HepG2 (cell line): ENCODE data around the gene TLCD3B. TPM values are rescaled to one million over a fixed set of nuclear protein-coding genes. Genes with fewer than 3 reads are reported as not detected.
A peak's percentile ranks its signal among the peaks of the same experiment; 100 is the strongest.

ENCODE experiments used
- E2F5 ChIP-seq: sonication (generic); formaldehyde crosslinking; conservative IDR thresholded peaks from 2 replicates; pipeline ENCODE4 v1.4.0; 2020; ENCODE audit warnings: missing genetic modification reagents
- FIP1L1 ChIP-seq: fragments of 200-400 bp; formaldehyde crosslinking; IDR thresholded peaks from 2 replicates; pipeline ENCODE4 v1.6.1; 2018; ENCODE audit warnings: low read depth, mild to moderate bottlenecking, low read length, moderate library complexity, borderline replicate concordance; ENCODE audit not compliant: insufficient read depth
- HOXA7 ChIP-seq: sonication (generic); formaldehyde crosslinking; IDR thresholded peaks from 2 replicates; pipeline ENCODE4 v1.8.1; 2022; ENCODE audit warnings: mild to moderate bottlenecking, missing genetic modification reagents, moderate library complexity
- MEIS1 ChIP-seq: sonication (generic); formaldehyde crosslinking; IDR thresholded peaks from 2 replicates; pipeline ENCODE4 v1.9.0; 2021; ENCODE audit warnings: mild to moderate bottlenecking, missing genetic modification reagents, moderate library complexity, borderline replicate concordance
- PBX3 ChIP-seq: sonication (generic); formaldehyde crosslinking; IDR thresholded peaks from 2 replicates; pipeline ENCODE4 v1.8.1; 2023; ENCODE audit warnings: missing genetic modification reagents, inconsistent platforms, borderline replicate concordance
- REXO4 ChIP-seq: sonication (generic); formaldehyde crosslinking; IDR thresholded peaks from 2 replicates; pipeline ENCODE4 v1.8.0; 2022; ENCODE audit warnings: missing genetic modification reagents, mild to moderate bottlenecking, borderline replicate concordance
- RFX1 ChIP-seq: fragments of 450-650 bp; IDR thresholded peaks from 2 replicates; pipeline ENCODE4 v1.6.1; 2017
- RFXANK ChIP-seq: IDR thresholded peaks from 2 replicates; pipeline ENCODE4 v1.6.1; 2016
- SRSF1 ChIP-seq: fragments of 200-400 bp; formaldehyde crosslinking; optimal IDR thresholded peaks from 2 replicates; pipeline ENCODE3; 2017; ENCODE audit warnings: mild to moderate bottlenecking, low read depth, low read length, moderate library complexity
- TIGD3 ChIP-seq: sonication (generic); formaldehyde crosslinking; IDR thresholded peaks from 2 replicates; pipeline ENCODE4 v1.5.1; 2020; ENCODE audit warnings: mild to moderate bottlenecking, missing genetic modification reagents, borderline replicate concordance
- ZFP82 ChIP-seq: sonication (generic); formaldehyde crosslinking; IDR thresholded peaks from 2 replicates; pipeline ENCODE4 v1.5.1; 2020; ENCODE audit warnings: mild to moderate bottlenecking, missing genetic modification reagents, borderline replicate concordance
- ZNF572 ChIP-seq: sonication (generic); formaldehyde crosslinking; IDR thresholded peaks from 2 replicates; pipeline ENCODE4 v1.5.1; 2020; ENCODE audit warnings: mild to moderate bottlenecking, missing genetic modification reagents
- ZNF775 ChIP-seq: sonication (generic); formaldehyde crosslinking; IDR thresholded peaks from 2 replicates; pipeline ENCODE4 v1.4.0; 2020; ENCODE audit warnings: missing genetic modification reagents, mild to moderate bottlenecking, moderate library complexity, borderline replicate concordance
- ZNF83 ChIP-seq: sonication (generic); formaldehyde crosslinking; IDR thresholded peaks from 2 replicates; pipeline ENCODE4 v1.4.0; 2020; ENCODE audit warnings: missing genetic modification reagents, mild to moderate bottlenecking, borderline replicate concordance
- polyA plus RNA-seq, 8 experiments: library from polyadenylated mRNA; depleted of rRNA in 3 of 8; stranded (reverse) in 7 of 8; unstranded in 1 of 8; fragments of >200 nt; fragmentation: Illumina TruSeq in 4 of 8; extraction: Trizol in 4 of 8; gene quantifications; 2 replicates each; pipeline versions ENCODE4 v1.2.1 to v1.2.3, GENCODE V29; 2011 to 2016; ENCODE audit warnings: low read depth in 4 of 8, missing spikeins in 1 of 8, mixed read lengths in 1 of 8; ENCODE audit not compliant: insufficient read depth in 1 of 8
- total RNA-seq, 5 experiments: library from RNA; depleted of rRNA; stranded (reverse); fragments of >200 nt; fragmentation: Illumina TruSeq; extraction: Trizol; gene quantifications; 2 replicates each; pipeline ENCODE4 v1.2.3, GENCODE V29; 2016; ENCODE audit warnings: low read depth in 1 of 5
- TF ChIP-seq, protein P1 (sequence below), 2 experiments: fragments of 450-650 bp in 1 of 2; sonication (generic) in 1 of 2; formaldehyde crosslinking; IDR thresholded peaks; 2 replicates each; pipeline versions ENCODE4 v1.5.0 to v1.8.0; 2020 to 2022; ENCODE audit warnings: mild to moderate bottlenecking in 1 of 2, missing genetic modification reagents in 1 of 2
- TF ChIP-seq, protein P2 (sequence below): sonication (generic); formaldehyde crosslinking; IDR thresholded peaks from 2 replicates; pipeline ENCODE4 v1.5.0; 2020; ENCODE audit warnings: mild to moderate bottlenecking, missing genetic modification reagents
- TF ChIP-seq, protein P3 (sequence below): sonication (generic); formaldehyde crosslinking; IDR thresholded peaks from 2 replicates; pipeline ENCODE4 v1.5.1; 2020; ENCODE audit warnings: mild to moderate bottlenecking, missing genetic modification reagents, borderline replicate concordance

The TLCD3B gene
- total and polyA plus RNA-seq, 2 of the 13 experiments (the other 11 are each of a cell fraction or from before 2014, with no cell fraction given): not detected

DNA sequence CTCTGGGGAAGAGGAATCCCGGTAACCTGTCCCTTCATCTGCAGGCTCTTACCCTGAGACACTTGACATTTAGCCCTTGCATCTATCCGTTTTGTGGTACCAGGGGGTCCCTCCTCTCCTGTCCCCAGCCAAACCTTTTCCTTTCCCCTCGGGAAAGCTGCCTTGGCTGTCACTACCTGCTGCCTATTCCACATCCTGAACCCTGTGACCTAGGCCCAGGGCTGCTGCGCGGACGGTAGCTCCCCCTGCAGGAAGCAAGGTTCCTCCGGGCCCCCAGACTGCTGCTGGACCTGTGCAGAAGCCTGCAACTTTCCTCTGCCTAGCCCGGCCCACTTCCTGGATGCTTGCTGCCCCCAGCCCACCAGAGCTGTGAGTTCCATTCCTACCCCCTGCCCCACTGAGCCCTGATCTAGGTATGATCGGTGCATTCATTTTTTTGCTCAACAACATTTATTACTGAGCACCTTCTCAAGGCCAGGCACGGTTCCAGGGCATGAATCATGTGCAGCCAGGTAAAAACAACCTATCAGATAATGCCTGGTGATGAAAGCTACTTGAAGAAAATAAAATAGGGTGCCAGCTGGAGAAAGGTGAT lies 24.0 kb upstream of the TLCD3B start (continued):
- TF ChIP-seq, protein P1, sequence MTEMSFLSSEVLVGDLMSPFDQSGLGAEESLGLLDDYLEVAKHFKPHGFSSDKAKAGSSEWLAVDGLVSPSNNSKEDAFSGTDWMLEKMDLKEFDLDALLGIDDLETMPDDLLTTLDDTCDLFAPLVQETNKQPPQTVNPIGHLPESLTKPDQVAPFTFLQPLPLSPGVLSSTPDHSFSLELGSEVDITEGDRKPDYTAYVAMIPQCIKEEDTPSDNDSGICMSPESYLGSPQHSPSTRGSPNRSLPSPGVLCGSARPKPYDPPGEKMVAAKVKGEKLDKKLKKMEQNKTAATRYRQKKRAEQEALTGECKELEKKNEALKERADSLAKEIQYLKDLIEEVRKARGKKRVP (CRISPR knock-in tag; IDR thresholded peaks at IDR 0.05): no peak
- TF ChIP-seq SRSF1: no peak
- TF ChIP-seq RFXANK (CRISPR knock-in tag): 0 out of 2 replicates have a peak, but pooled peaks have one; percentile 28
- TF ChIP-seq ZNF572 (CRISPR knock-in tag): 0 out of 2 replicates have a peak, but pooled peaks have one; percentile 61
- TF ChIP-seq ZFP82: no peak
- TF ChIP-seq, protein P2, sequence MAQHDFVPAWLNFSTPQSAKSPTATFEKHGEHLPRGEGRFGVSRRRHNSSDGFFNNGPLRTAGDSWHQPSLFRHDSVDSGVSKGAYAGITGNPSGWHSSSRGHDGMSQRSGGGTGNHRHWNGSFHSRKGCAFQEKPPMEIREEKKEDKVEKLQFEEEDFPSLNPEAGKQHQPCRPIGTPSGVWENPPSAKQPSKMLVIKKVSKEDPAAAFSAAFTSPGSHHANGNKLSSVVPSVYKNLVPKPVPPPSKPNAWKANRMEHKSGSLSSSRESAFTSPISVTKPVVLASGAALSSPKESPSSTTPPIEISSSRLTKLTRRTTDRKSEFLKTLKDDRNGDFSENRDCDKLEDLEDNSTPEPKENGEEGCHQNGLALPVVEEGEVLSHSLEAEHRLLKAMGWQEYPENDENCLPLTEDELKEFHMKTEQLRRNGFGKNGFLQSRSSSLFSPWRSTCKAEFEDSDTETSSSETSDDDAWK (CRISPR knock-in tag): no peak
- no peak for TF ChIP-seq ZNF775 (CRISPR knock-in tag)
- TF ChIP-seq E2F5 (CRISPR knock-in tag): no peak
- TF ChIP-seq PBX3: no peak
- TF ChIP-seq MEIS1 (CRISPR knock-in tag): peak; percentile 57; the same call in 1 of the 2 replicates
- no peak for TF ChIP-seq FIP1L1
- TF ChIP-seq HOXA7 (CRISPR knock-in tag): no peak
- no peak for TF ChIP-seq TIGD3 (CRISPR knock-in tag)
- TF ChIP-seq REXO4 (CRISPR knock-in tag): no peak
- 0 out of 2 replicates have a peak, but pooled peaks have one; percentile 79 for TF ChIP-seq ZNF83
- no peak for TF ChIP-seq RFX1
- TF ChIP-seq, protein P3, sequence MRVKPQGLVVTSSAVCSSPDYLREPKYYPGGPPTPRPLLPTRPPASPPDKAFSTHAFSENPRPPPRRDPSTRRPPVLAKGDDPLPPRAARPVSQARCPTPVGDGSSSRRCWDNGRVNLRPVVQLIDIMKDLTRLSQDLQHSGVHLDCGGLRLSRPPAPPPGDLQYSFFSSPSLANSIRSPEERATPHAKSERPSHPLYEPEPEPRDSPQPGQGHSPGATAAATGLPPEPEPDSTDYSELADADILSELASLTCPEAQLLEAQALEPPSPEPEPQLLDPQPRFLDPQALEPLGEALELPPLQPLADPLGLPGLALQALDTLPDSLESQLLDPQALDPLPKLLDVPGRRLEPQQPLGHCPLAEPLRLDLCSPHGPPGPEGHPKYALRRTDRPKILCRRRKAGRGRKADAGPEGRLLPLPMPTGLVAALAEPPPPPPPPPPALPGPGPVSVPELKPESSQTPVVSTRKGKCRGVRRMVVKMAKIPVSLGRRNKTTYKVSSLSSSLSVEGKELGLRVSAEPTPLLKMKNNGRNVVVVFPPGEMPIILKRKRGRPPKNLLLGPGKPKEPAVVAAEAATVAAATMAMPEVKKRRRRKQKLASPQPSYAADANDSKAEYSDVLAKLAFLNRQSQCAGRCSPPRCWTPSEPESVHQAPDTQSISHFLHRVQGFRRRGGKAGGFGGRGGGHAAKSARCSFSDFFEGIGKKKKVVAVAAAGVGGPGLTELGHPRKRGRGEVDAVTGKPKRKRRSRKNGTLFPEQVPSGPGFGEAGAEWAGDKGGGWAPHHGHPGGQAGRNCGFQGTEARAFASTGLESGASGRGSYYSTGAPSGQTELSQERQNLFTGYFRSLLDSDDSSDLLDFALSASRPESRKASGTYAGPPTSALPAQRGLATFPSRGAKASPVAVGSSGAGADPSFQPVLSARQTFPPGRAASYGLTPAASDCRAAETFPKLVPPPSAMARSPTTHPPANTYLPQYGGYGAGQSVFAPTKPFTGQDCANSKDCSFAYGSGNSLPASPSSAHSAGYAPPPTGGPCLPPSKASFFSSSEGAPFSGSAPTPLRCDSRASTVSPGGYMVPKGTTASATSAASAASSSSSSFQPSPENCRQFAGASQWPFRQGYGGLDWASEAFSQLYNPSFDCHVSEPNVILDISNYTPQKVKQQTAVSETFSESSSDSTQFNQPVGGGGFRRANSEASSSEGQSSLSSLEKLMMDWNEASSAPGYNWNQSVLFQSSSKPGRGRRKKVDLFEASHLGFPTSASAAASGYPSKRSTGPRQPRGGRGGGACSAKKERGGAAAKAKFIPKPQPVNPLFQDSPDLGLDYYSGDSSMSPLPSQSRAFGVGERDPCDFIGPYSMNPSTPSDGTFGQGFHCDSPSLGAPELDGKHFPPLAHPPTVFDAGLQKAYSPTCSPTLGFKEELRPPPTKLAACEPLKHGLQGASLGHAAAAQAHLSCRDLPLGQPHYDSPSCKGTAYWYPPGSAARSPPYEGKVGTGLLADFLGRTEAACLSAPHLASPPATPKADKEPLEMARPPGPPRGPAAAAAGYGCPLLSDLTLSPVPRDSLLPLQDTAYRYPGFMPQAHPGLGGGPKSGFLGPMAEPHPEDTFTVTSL: no peak
